T-helper 2 cell treated with Interferon-gamma antibody and Interleukin-4, amounts not matched to agents 5 μg/mL and 100 μg/mL, for 36 hours (primary cell): ENCODE results near the gene MTURN.

ENCODE experiments used
- DNase-seq: peaks from one replicate; pipeline ENCODE4 v3.0.0; 2021; ENCODE audit warnings: low spot score
- H3K27ac Mint-ChIP-seq: one replicate; pipeline ENCODE4 v1.8.0; 2021; ENCODE audit warnings: mild to moderate bottlenecking, mixed read lengths
- H3K27me3 Mint-ChIP-seq: one replicate; pipeline ENCODE4 v1.8.0; 2021; ENCODE audit warnings: low read depth, mixed read lengths
- H3K36me3 Mint-ChIP-seq: one replicate; pipeline ENCODE4 v1.8.0; 2021; ENCODE audit warnings: low read depth, mixed read lengths
- H3K4me1 Mint-ChIP-seq: one replicate; pipeline ENCODE4 v1.8.0; 2021; ENCODE audit warnings: low read depth, mixed read lengths
- H3K4me3 Mint-ChIP-seq: one replicate; pipeline ENCODE4 v1.8.0; 2022; ENCODE audit warnings: mild to moderate bottlenecking, moderate library complexity, mixed read lengths
- H3K9me3 Mint-ChIP-seq: one replicate; pipeline ENCODE4 v1.8.0; 2021; ENCODE audit warnings: mixed read lengths

The MTURN gene

GRCh38 chr7:30160329-30160728 is 25.5 kb downstream of the MTURN start:
- no peak for DNase-seq
- Mint-ChIP-seq H3K27me3 (no peaks in the 10 kb centered on the region), H3K4me1 (peaks cover 52% of the 10 kb centered on the region), H3K4me3 (no peak overlapping the region), H3K27ac (peak overlapping the region; percentile 23), H3K9me3 (no peaks in the 10 kb centered on the region), H3K36me3 (no peaks in the 10 kb centered on the region)

- Mint-ChIP-seq H3K4me3 (peak overlapping the region; percentile 64), H3K36me3 (no peaks in the 10 kb centered on the region), H3K4me1 (peaks cover 49% of the 10 kb centered on the region), H3K27ac (peak overlapping the region; percentile 90), H3K9me3 (no peaks in the 10 kb centered on the region), H3K27me3 (no peaks in the 10 kb centered on the region)
- no peak for DNase-seq
Observed at GRCh38 chr7:30162133-30162532, 27.3 kb downstream of the MTURN start.

- peaks cover 47% of the 10 kb centered on the region for H3K4me1 Mint-ChIP-seq
- H3K36me3 Mint-ChIP-seq = no peaks in the 10 kb centered on the region
- H3K27ac Mint-ChIP-seq = peak overlapping the region; percentile 90
- peak overlapping the region; percentile 64 for H3K4me3 Mint-ChIP-seq
- no peaks in the 10 kb centered on the region for H3K9me3 Mint-ChIP-seq
- DNase-seq = no peak
- H3K27me3 Mint-ChIP-seq = no peaks in the 10 kb centered on the region
Observed at GRCh38 chr7:30162622-30163124, 27.9 kb downstream of the MTURN start.

- DNase-seq = peak; percentile 23
- Mint-ChIP-seq H3K9me3 (no peaks in the 10 kb centered on the region), H3K27me3 (peaks cover under 1% of the 10 kb centered on the region), H3K36me3 (no peaks in the 10 kb centered on the region), H3K27ac (peak overlapping the region; percentile 90), H3K4me1 (peaks cover 47% of the 10 kb centered on the region), H3K4me3 (peak overlapping the region; percentile 64)
Observed at GRCh38 chr7:30163231-30163894, 28.6 kb downstream of the MTURN start.

- no peaks in the 10 kb centered on the region for H3K9me3 Mint-ChIP-seq
- H3K4me3 Mint-ChIP-seq = no peak overlapping the region
- peaks cover 4% of the 10 kb centered on the region for H3K27me3 Mint-ChIP-seq
- no peak for DNase-seq
- H3K4me1 Mint-ChIP-seq = peaks cover 39% of the 10 kb centered on the region
- H3K27ac Mint-ChIP-seq = peak overlapping the region; percentile 49
- H3K36me3 Mint-ChIP-seq = no peaks in the 10 kb centered on the region
Observed at GRCh38 chr7:30164567-30164966, 29.8 kb downstream of the MTURN start.

- no peak for DNase-seq
- H3K4me1 Mint-ChIP-seq = peaks cover 29% of the 10 kb centered on the region
- H3K27ac Mint-ChIP-seq = no peak overlapping the region
- peaks cover 4% of the 10 kb centered on the region for H3K27me3 Mint-ChIP-seq
- no peaks in the 10 kb centered on the region for H3K9me3 Mint-ChIP-seq
- H3K4me3 Mint-ChIP-seq = no peak overlapping the region
- no peaks in the 10 kb centered on the region for H3K36me3 Mint-ChIP-seq
Observed at GRCh38 chr7:30165590-30165989, 30.8 kb downstream of the MTURN start.

GRCh38 chr7:30166155-30166840 is 31.5 kb downstream of the MTURN start:
- peaks cover 4% of the 10 kb centered on the region for H3K27me3 Mint-ChIP-seq
- H3K36me3 Mint-ChIP-seq = no peaks in the 10 kb centered on the region
- peaks cover 24% of the 10 kb centered on the region for H3K4me1 Mint-ChIP-seq
- no peaks in the 10 kb centered on the region for H3K9me3 Mint-ChIP-seq
- H3K4me3 Mint-ChIP-seq = no peak overlapping the region
- no peak overlapping the region for H3K27ac Mint-ChIP-seq
- no peak for DNase-seq

- peaks cover 23% of the 10 kb centered on the region for H3K4me1 Mint-ChIP-seq
- H3K27ac Mint-ChIP-seq = no peak overlapping the region
- H3K4me3 Mint-ChIP-seq = no peak overlapping the region
- no peaks in the 10 kb centered on the region for H3K36me3 Mint-ChIP-seq
- no peaks in the 10 kb centered on the region for H3K9me3 Mint-ChIP-seq
- no peak for DNase-seq
- H3K27me3 Mint-ChIP-seq = peaks cover 4% of the 10 kb centered on the region
Observed at GRCh38 chr7:30166841-30167235, 32.1 kb downstream of the MTURN start.

GRCh38 chr7:30167901-30168300 is 33.1 kb downstream of the MTURN start:
- H3K27me3 Mint-ChIP-seq = peaks cover 4% of the 10 kb centered on the region
- no peak overlapping the region for H3K27ac Mint-ChIP-seq
- H3K4me3 Mint-ChIP-seq = no peak overlapping the region
- H3K36me3 Mint-ChIP-seq = no peaks in the 10 kb centered on the region
- peaks cover 14% of the 10 kb centered on the region for H3K4me1 Mint-ChIP-seq
- no peak for DNase-seq
- H3K9me3 Mint-ChIP-seq = no peaks in the 10 kb centered on the region

- DNase-seq = no peak
- peaks cover 4% of the 10 kb centered on the region for H3K27me3 Mint-ChIP-seq
- H3K36me3 Mint-ChIP-seq = no peaks in the 10 kb centered on the region
- no peaks in the 10 kb centered on the region for H3K9me3 Mint-ChIP-seq
- H3K4me1 Mint-ChIP-seq = peaks cover 4% of the 10 kb centered on the region
- H3K4me3 Mint-ChIP-seq = no peak overlapping the region
- no peak overlapping the region for H3K27ac Mint-ChIP-seq
Observed at GRCh38 chr7:30168835-30169573, 34.2 kb downstream of the MTURN start.

GRCh38 chr7:30169579-30169978 is 34.8 kb downstream of the MTURN start:
- H3K9me3 Mint-ChIP-seq = no peaks in the 10 kb centered on the region
- peaks cover under 1% of the 10 kb centered on the region for H3K4me1 Mint-ChIP-seq
- no peak for DNase-seq

GRCh38 chr7:30170476-30171205 is 35.9 kb downstream of the MTURN start:
- H3K27ac Mint-ChIP-seq = no peak overlapping the region
- no peak overlapping the region for H3K4me3 Mint-ChIP-seq
- no peaks in the 10 kb centered on the region for H3K4me1 Mint-ChIP-seq
- H3K9me3 Mint-ChIP-seq = no peaks in the 10 kb centered on the region
- no peaks in the 10 kb centered on the region for H3K36me3 Mint-ChIP-seq
- no peak for DNase-seq
- H3K27me3 Mint-ChIP-seq = peaks cover 4% of the 10 kb centered on the region

More at GRCh38 chr7:30169579-30169978, 34.8 kb downstream of the MTURN start:
- H3K4me3 Mint-ChIP-seq = no peak overlapping the region
- H3K27me3 Mint-ChIP-seq = peaks cover 4% of the 10 kb centered on the region
- H3K27ac Mint-ChIP-seq = no peak overlapping the region
- no peaks in the 10 kb centered on the region for H3K36me3 Mint-ChIP-seq

GRCh38 chr7:30171766-30172447 is 37.1 kb downstream of the MTURN start:
- H3K4me1 Mint-ChIP-seq = no peaks in the 10 kb centered on the region
- H3K9me3 Mint-ChIP-seq = no peaks in the 10 kb centered on the region
- peaks cover 4% of the 10 kb centered on the region for H3K27me3 Mint-ChIP-seq
- no peak overlapping the region for H3K27ac Mint-ChIP-seq
- H3K36me3 Mint-ChIP-seq = no peaks in the 10 kb centered on the region
- no peak overlapping the region for H3K4me3 Mint-ChIP-seq
- no peak for DNase-seq
